Natural killer cell (primary cell): ENCODE data around the gene CCDC88C. TPM values are rescaled to one million over a fixed set of nuclear protein-coding genes. Genes with fewer than 3 reads are reported as not detected.

Source experiments
- ATAC-seq, 3 donors: fragments of 150-1000 bp in 2 of 3; fragments of 200-7000 bp in 1 of 3; cut with Tn5 transposase; 1 replicate in 1 of 3; 2 replicates in 2 of 3; pipeline ENCODE4 v1.10.0; 2021; ENCODE audit warnings: mild to moderate bottlenecking in 2 of 3, moderate library complexity in 2 of 3
- DNase-seq, 2 donors: peaks; one replicate each; pipeline versions ENCODE4 v3.0.0 to v3.0.0-alpha.2; 2013 to 2021; ENCODE audit warnings: mixed read lengths in 1 of 2
- H3K27ac ChIP-seq: one replicate; pipeline ENCODE4 v1.5.1; 2013; ENCODE audit warnings: mild to moderate bottlenecking, low read length
- H3K27me3 ChIP-seq: one replicate; pipeline ENCODE4 v1.6.1; 2013; ENCODE audit warnings: low read length; ENCODE audit not compliant: control insufficient read depth, insufficient read depth
- H3K36me3 ChIP-seq: one replicate; pipeline ENCODE4 v1.6.1; 2013; ENCODE audit warnings: low read length; ENCODE audit not compliant: control insufficient read depth, insufficient read depth
- H3K4me1 ChIP-seq: one replicate; pipeline ENCODE4 v1.6.1; 2013; ENCODE audit warnings: low read length; ENCODE audit not compliant: control insufficient read depth, insufficient read depth
- H3K4me3 ChIP-seq: one replicate; pipeline ENCODE4 v1.5.1; 2013; ENCODE audit warnings: low read length
- H3K9me3 ChIP-seq: one replicate; pipeline ENCODE4 v1.6.1; 2013; ENCODE audit warnings: low read length; ENCODE audit not compliant: control insufficient read depth, insufficient read depth
- H3K27ac Mint-ChIP-seq, 2 donors: one replicate each; pipeline ENCODE4 v1.8.0; 2022; ENCODE audit warnings: mild to moderate bottlenecking in 2 of 2, mixed read lengths in 2 of 2, moderate library complexity in 1 of 2
- H3K27me3 Mint-ChIP-seq, 2 donors: one replicate each; pipeline ENCODE4 v1.8.0; 2022; ENCODE audit warnings: low read depth in 2 of 2, mixed read lengths in 2 of 2
- H3K36me3 Mint-ChIP-seq: one replicate; pipeline ENCODE4 v1.8.0; 2022; ENCODE audit warnings: mixed read lengths
- H3K4me1 Mint-ChIP-seq, 2 donors: one replicate each; pipeline ENCODE4 v1.8.0; 2022; ENCODE audit warnings: mixed read lengths in 2 of 2
- H3K4me3 Mint-ChIP-seq: one replicate; pipeline ENCODE4 v1.8.0; 2022; ENCODE audit warnings: mild to moderate bottlenecking, moderate library complexity, mixed read lengths
- H3K9me3 Mint-ChIP-seq, 2 donors: one replicate each; pipeline ENCODE4 v1.8.0; 2022; ENCODE audit warnings: mixed read lengths in 2 of 2
- WGBS: methylation state at CpG from one replicate; pipeline ENCODE4 v1.1.7; 2013; ENCODE audit warnings: missing lambda C conversion rate; ENCODE audit not compliant: insufficient coverage; 5-methylcytosine and 5-hydroxymethylcytosine counted together
- intact Hi-C: fragments of 100-400 bp; cut with micrococcal nuclease; formaldehyde crosslinking; loops from one replicate; pipeline ENCODE4 v1.14.2; 2022
- total RNA-seq, 4 donors: library from RNA; stranded (reverse); fragments of 120-200 nt in 1 of 4; gene quantifications; one replicate each; pipeline versions ENCODE4 v1.2.3 to v1.2.4, GENCODE V29; 2013 to 2022
- TF ChIP-seq, protein P1 (sequence below): fragments of 200-600 bp; IDR thresholded peaks from one replicate; pipeline ENCODE4 v1.8.0; 2022; ENCODE audit warnings: antibody characterized with exemption

The CCDC88C gene
- total RNA-seq, 3 donors from 2014 or later (not counting 1 experiment from before 2014, with no cell fraction given), result 432 to 516 (median 438) TPM

DNA sequence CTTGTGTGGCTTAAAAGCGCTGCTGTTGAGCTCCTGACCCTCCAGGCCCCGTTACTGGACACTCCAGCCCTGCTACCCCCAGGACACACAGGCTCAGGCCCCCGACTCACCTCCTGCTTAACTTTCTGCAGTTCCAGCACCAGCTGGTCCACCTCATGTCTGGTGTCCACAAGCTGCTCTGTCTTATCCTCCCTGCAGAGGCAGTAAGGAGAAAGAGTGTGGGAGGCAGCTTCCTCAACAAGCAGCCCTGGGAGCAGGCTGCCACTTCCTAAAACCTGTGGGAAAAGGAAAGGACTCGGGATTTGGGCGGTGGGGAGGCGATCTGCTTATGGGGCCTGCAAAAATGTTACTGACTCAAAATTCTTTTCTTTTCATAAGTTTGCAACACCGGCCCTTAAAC is 79.2 kb downstream of the CCDC88C start:
- H3K4me1 Mint-ChIP-seq, result peaks cover 30 to 34% of the 10 kb centered on the region in 2 donors
- Histone ChIP-seq H3K9me3 (no peaks in the 10 kb centered on the region), H3K4me3 (no peak overlapping the region), H3K27me3 (no peaks in the 10 kb centered on the region), H3K36me3 (peaks cover 91% of the 10 kb centered on the region), H3K4me1 (peaks cover 4% of the 10 kb centered on the region), H3K27ac (no peak overlapping the region)
- H3K27ac Mint-ChIP-seq, result no peak overlapping the region
- WGBS, result over 99% methylated on average over 7 of the region's 7 CpGs
- ATAC-seq (no peak), DNase-seq (no peak)
- H3K36me3 Mint-ChIP-seq, result peaks cover 15% of the 10 kb centered on the region
- H3K4me3 Mint-ChIP-seq, result no peak overlapping the region
- TF ChIP-seq, protein P1, sequence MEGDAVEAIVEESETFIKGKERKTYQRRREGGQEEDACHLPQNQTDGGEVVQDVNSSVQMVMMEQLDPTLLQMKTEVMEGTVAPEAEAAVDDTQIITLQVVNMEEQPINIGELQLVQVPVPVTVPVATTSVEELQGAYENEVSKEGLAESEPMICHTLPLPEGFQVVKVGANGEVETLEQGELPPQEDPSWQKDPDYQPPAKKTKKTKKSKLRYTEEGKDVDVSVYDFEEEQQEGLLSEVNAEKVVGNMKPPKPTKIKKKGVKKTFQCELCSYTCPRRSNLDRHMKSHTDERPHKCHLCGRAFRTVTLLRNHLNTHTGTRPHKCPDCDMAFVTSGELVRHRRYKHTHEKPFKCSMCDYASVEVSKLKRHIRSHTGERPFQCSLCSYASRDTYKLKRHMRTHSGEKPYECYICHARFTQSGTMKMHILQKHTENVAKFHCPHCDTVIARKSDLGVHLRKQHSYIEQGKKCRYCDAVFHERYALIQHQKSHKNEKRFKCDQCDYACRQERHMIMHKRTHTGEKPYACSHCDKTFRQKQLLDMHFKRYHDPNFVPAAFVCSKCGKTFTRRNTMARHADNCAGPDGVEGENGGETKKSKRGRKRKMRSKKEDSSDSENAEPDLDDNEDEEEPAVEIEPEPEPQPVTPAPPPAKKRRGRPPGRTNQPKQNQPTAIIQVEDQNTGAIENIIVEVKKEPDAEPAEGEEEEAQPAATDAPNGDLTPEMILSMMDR, result no peak
- H3K27me3 Mint-ChIP-seq, result no peaks in the 10 kb centered on the region
- no peaks in the 10 kb centered on the region for H3K9me3 Mint-ChIP-seq
- intact Hi-C loops, result no loop called here

DNA sequence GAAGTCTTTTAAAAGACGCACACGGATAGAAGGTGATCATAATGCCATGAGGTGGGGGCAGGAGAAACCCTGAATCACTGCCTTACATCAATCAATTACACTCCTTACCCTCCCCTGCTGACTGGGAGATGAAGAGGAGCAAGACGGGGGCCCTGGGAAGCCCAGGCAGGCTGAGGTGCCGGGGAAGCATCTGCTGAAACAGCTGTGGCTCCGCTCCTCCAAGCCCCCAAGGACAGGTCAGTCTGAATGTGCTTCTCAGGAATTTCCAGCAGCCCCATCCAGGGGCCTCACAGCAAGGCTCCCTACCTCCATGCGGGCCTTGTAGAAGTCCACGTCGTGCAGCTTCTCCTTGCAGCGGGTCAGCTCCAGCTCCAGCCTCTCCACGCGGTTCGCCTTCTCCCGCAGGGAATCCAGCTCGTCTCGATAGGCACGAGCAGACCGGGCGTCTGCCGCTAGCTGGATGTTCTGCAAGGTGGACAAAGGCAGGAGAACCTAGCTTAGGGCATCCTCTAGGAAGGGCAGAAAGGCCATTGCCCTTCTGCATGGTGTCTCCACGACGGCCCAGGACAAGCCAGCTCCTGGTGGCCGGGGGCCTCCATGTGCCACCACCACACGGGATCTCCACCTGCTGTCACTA is 79.8 kb downstream of the CCDC88C start:
- H3K4me3 Mint-ChIP-seq, result no peak overlapping the region
- WGBS, result 96% methylated on average over 21 of the region's 23 CpGs

DNA sequence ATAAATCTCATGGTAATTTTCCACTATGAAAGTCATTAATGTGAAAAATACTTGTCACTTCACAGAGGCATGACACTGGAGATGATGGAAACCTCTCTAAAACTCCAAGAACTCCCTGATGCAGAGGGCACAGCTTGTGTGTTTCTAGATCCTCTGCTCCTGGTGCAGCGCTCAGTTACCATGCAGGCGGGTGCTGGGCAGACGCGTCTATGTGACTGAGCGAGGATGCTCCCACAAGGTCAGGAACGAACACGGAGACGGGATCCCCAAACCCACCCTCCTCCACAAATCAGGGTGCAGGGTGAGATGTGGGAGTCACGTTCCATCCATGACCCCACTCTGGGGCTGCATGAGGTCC is 81.5 kb downstream of the CCDC88C start:
- H3K27ac Mint-ChIP-seq, result peak overlapping the region; percentile 53 to 73
- no peak for ATAC-seq

More for the DNA sequence above, 79.8 kb downstream of the CCDC88C start:
- Mint-ChIP-seq H3K4me1 (peaks cover 34 to 39% of the 10 kb centered on the region in 2 donors), H3K27ac (no peak overlapping the region), H3K27me3 (no peaks in the 10 kb centered on the region), H3K9me3 (no peaks in the 10 kb centered on the region), H3K36me3 (peaks cover 15% of the 10 kb centered on the region)
- no peaks in the 10 kb centered on the region for H3K9me3 ChIP-seq
- ATAC-seq (no peak), DNase-seq (no peak)
- no peak overlapping the region for H3K27ac ChIP-seq
- peaks cover 96% of the 10 kb centered on the region for H3K36me3 ChIP-seq
- TF ChIP-seq, protein P1, result no peak
- no peak overlapping the region for H3K4me3 ChIP-seq
- H3K27me3 ChIP-seq, result no peaks in the 10 kb centered on the region
- H3K4me1 ChIP-seq, result peaks cover 4% of the 10 kb centered on the region
- intact Hi-C loops, result no loop called here

More for the DNA sequence above, 81.5 kb downstream of the CCDC88C start:
- H3K4me1 Mint-ChIP-seq, result peaks cover 43 to 44% of the 10 kb centered on the region in 2 donors
- H3K9me3 Mint-ChIP-seq, result no peaks in the 10 kb centered on the region
- H3K4me1 ChIP-seq, result peaks cover 18% of the 10 kb centered on the region
- peaks cover 15% of the 10 kb centered on the region for H3K36me3 Mint-ChIP-seq
- 98% methylated on average over 7 of the region's 9 CpGs for WGBS
- TF ChIP-seq, protein P1, result no peak
- H3K4me3 ChIP-seq, result no peak overlapping the region
- intact Hi-C loops, result no loop called here
- H3K27ac ChIP-seq, result no peak overlapping the region
- H3K36me3 ChIP-seq, result peaks cover 93% of the 10 kb centered on the region
- no peak for DNase-seq
- no peaks in the 10 kb centered on the region for H3K9me3 ChIP-seq
- no peak overlapping the region for H3K4me3 Mint-ChIP-seq
- no peaks in the 10 kb centered on the region for H3K27me3 Mint-ChIP-seq
- no peaks in the 10 kb centered on the region for H3K27me3 ChIP-seq
